Activated T-cell treated with anti-CD3 and anti-CD28 coated beads, Interleukin-2, amount 50 U/mL, for 4 hours (primary cell): ENCODE results near the gene ZNF837. TPM values are rescaled to one million over a fixed set of nuclear protein-coding genes. Genes with fewer than 3 reads are reported as not detected.

Source experiments
- ATAC-seq, 2 donors: fragments of 200-7000 bp; cut with Tn5 transposase; one replicate each; pipeline ENCODE4 v1.10.0; 2021
- DNase-seq: peaks from one replicate; pipeline ENCODE4 v3.0.0-alpha.2; 2020
- H3K27me3 Mint-ChIP-seq: one replicate; pipeline ENCODE4 v1.8.0; 2021; ENCODE audit warnings: low read depth, mixed read lengths
- H3K36me3 Mint-ChIP-seq: one replicate; pipeline ENCODE4 v1.8.0; 2022; ENCODE audit warnings: mixed read lengths; ENCODE audit not compliant: insufficient read depth
- H3K4me1 Mint-ChIP-seq: one replicate; pipeline ENCODE4 v1.8.0; 2021; ENCODE audit warnings: low read depth, mixed read lengths
- H3K4me3 Mint-ChIP-seq: one replicate; pipeline ENCODE4 v1.8.0; 2021; ENCODE audit warnings: mild to moderate bottlenecking, moderate library complexity, mixed read lengths
- H3K9me3 Mint-ChIP-seq: one replicate; pipeline ENCODE4 v1.8.0; 2021; ENCODE audit warnings: mixed read lengths
- total RNA-seq, 3 donors: library from RNA; stranded (reverse); gene quantifications; one replicate each; pipeline ENCODE4 v1.2.1, GENCODE V29; 2021

ZNF837 gene
- total RNA-seq, 3 donors from 2014 or later, result 1.2 to 2.1 (median 1.8) TPM

GRCh38 chr19:58334691-58335249 lies 46.1 kb downstream of the ZNF837 start:
- no peak overlapping the region for H3K4me3 Mint-ChIP-seq
- H3K36me3 Mint-ChIP-seq, result peaks cover 36% of the 10 kb centered on the region
- H3K9me3 Mint-ChIP-seq, result no peaks in the 10 kb centered on the region
- no peak for DNase-seq
- H3K4me1 Mint-ChIP-seq, result no peaks in the 10 kb centered on the region
- no peaks in the 10 kb centered on the region for H3K27me3 Mint-ChIP-seq
- no peak for ATAC-seq

GRCh38 chr19:58332697-58333096 lies 48.1 kb downstream of the ZNF837 start:
- DNase-seq (no peak), ATAC-seq (no peak)
- Mint-ChIP-seq H3K36me3 (peaks cover 17% of the 10 kb centered on the region), H3K9me3 (no peaks in the 10 kb centered on the region), H3K27me3 (no peaks in the 10 kb centered on the region), H3K4me1 (peaks cover 1% of the 10 kb centered on the region), H3K4me3 (no peak overlapping the region)

GRCh38 chr19:58330458-58330857 lies 50.4 kb downstream of the ZNF837 start:
- H3K4me3 Mint-ChIP-seq, result no peak overlapping the region

GRCh38 chr19:58328999-58329398 lies 51.8 kb downstream of the ZNF837 start:
- Mint-ChIP-seq H3K27me3 (no peaks in the 10 kb centered on the region), H3K36me3 (peaks cover 3% of the 10 kb centered on the region), H3K4me3 (no peak overlapping the region), H3K9me3 (no peaks in the 10 kb centered on the region), H3K4me1 (peaks cover 1% of the 10 kb centered on the region)
- ATAC-seq, result no peak
- no peak for DNase-seq

More at GRCh38 chr19:58330458-58330857, 50.4 kb downstream of the ZNF837 start:
- Mint-ChIP-seq H3K27me3 (no peaks in the 10 kb centered on the region), H3K4me1 (peaks cover 1% of the 10 kb centered on the region), H3K9me3 (no peaks in the 10 kb centered on the region), H3K36me3 (peaks cover 9% of the 10 kb centered on the region)
- ATAC-seq, result no peak
- no peak for DNase-seq

- Mint-ChIP-seq H3K9me3 (no peaks in the 10 kb centered on the region), H3K4me3 (no peak within 1 kb of the TSS), H3K4me1 (peaks cover 1% of the 10 kb centered on the region), H3K36me3 (peaks cover 4% of the 10 kb centered on the region), H3K27me3 (no peaks in the 10 kb centered on the region)
- peak; percentile 88 to 90 for ATAC-seq
- DNase-seq, result peak; percentile 81
These were observed 53.7 kb downstream of the ZNF837 start, which contains the start of gene ZSCAN22 for GRCh38 chr19:58326914-58327726. Gene ZSCAN22, plus strand, starts transcription at chr19:58326994. Its CDS starts 7,809 bp downstream, at chr19:58334803.

- ATAC-seq, result peak; percentile 9 to 35
- H3K27me3 Mint-ChIP-seq, result no peaks in the 10 kb centered on the region
- H3K4me3 Mint-ChIP-seq, result no peak overlapping the region
- H3K9me3 Mint-ChIP-seq, result no peaks in the 10 kb centered on the region
- peaks cover 6% of the 10 kb centered on the region for H3K36me3 Mint-ChIP-seq
- peaks cover 1% of the 10 kb centered on the region for H3K4me1 Mint-ChIP-seq
- no peak for DNase-seq
These were observed 54.3 kb downstream of the ZNF837 start for GRCh38 chr19:58326501-58326913.

GRCh38 chr19:58325311-58326022 lies 55.4 kb downstream of the ZNF837 start:
- H3K9me3 Mint-ChIP-seq, result no peaks in the 10 kb centered on the region
- ATAC-seq, result peak in 1 of 2 donors; percentile 8

GRCh38 chr19:58319241-58319640 lies 61.6 kb downstream of the ZNF837 start:
- Mint-ChIP-seq H3K27me3 (no peaks in the 10 kb centered on the region), H3K9me3 (no peaks in the 10 kb centered on the region), H3K4me3 (no peak overlapping the region), H3K4me1 (no peaks in the 10 kb centered on the region), H3K36me3 (peaks cover 13% of the 10 kb centered on the region)
- no peak for DNase-seq
- ATAC-seq, result no peak

More at GRCh38 chr19:58325311-58326022, 55.4 kb downstream of the ZNF837 start:
- Mint-ChIP-seq H3K4me1 (peaks cover 1% of the 10 kb centered on the region), H3K4me3 (no peak overlapping the region), H3K36me3 (peaks cover 5% of the 10 kb centered on the region), H3K27me3 (no peaks in the 10 kb centered on the region)
- DNase-seq, result no peak

GRCh38 chr19:58318297-58318696 lies 62.5 kb downstream of the ZNF837 start:
- H3K4me3 Mint-ChIP-seq, result no peak overlapping the region
- peaks cover 15% of the 10 kb centered on the region for H3K36me3 Mint-ChIP-seq
- ATAC-seq, result no peak
- DNase-seq, result no peak
- H3K9me3 Mint-ChIP-seq, result no peaks in the 10 kb centered on the region
- H3K4me1 Mint-ChIP-seq, result no peaks in the 10 kb centered on the region
- H3K27me3 Mint-ChIP-seq, result no peaks in the 10 kb centered on the region

Other genes starting within 250 kb of the ZNF837 start
- gene ZNF329, start 230.2 kb downstream of the ZNF837 start, total RNA-seq, result 1 to 10 TPM; 6.3 to 8.4 (median 7.0) TPM
- 10 to 100 TPM; 17.3 to 26.6 (median 18.4) TPM for gene ZNF274, start 198.0 kb downstream of the ZNF837 start, total RNA-seq
- 10 to 100 TPM; 41.6 to 43.8 (median 41.6) TPM for gene ZNF544, start 152.1 kb downstream of the ZNF837 start, total RNA-seq
- gene ZNF8, start 102.1 kb downstream of the ZNF837 start, total RNA-seq, result 1 to 10 TPM; 3.3 to 3.5 (median 3.4) TPM
- 100 to 1,000 TPM; 117 TPM for gene ERVK3-1, start 75.7 kb downstream of the ZNF837 start, total RNA-seq
- gene ZSCAN22, start 54.0 kb downstream of the ZNF837 start, total RNA-seq, result 1 to 10 TPM; 3.0 to 4.3 (median 3.6) TPM
- gene A1BG, start 27.5 kb downstream of the ZNF837 start, total RNA-seq, result 10 to 100 TPM in 2 of 3 donors, 1 to 10 TPM in 1; 9.0 to 12.0 (median 11.5) TPM
- under 1 TPM; 0.55 to 0.99 (median 0.98) TPM for gene ZNF497, start 18.3 kb downstream of the ZNF837 start, total RNA-seq
- gene RPS5, start 6.2 kb upstream of the ZNF837 start, total RNA-seq, result 1,000 to 10,000 TPM; 2,106 to 2,287 (median 2,120) TPM
- gene RNF225, start 14.6 kb upstream of the ZNF837 start, total RNA-seq, result 1 to 10 TPM; 2.5 to 3.2 (median 2.5) TPM
- 10 to 100 TPM; 17.8 to 20.5 (median 20.3) TPM for gene ZNF584, start 27.6 kb upstream of the ZNF837 start, total RNA-seq
- 1 to 10 TPM; 1.0 to 1.8 (median 1.8) TPM for gene ZNF132, start 59.1 kb upstream of the ZNF837 start, total RNA-seq
- 10 to 100 TPM; 10.7 to 13.3 (median 11.3) TPM for gene ZNF324B, start 70.6 kb upstream of the ZNF837 start, total RNA-seq
- 10 to 100 TPM; 16.1 to 18.0 (median 16.4) TPM for gene ZNF324, start 86.0 kb upstream of the ZNF837 start, total RNA-seq
- gene ZNF446, start 95.3 kb upstream of the ZNF837 start, total RNA-seq, result 1 to 10 TPM; 5.3 to 6.4 (median 6.0) TPM
- 10 to 100 TPM; 12.6 to 19.8 (median 19.5) TPM for gene SLC27A5, start 131.0 kb upstream of the ZNF837 start, total RNA-seq
- 10 to 100 TPM; 15.4 to 16.7 (median 16.1) TPM for gene ZBTB45, start 138.8 kb upstream of the ZNF837 start, total RNA-seq
- gene TRIM28, start 163.0 kb upstream of the ZNF837 start, total RNA-seq, result 100 to 1,000 TPM; 850 to 963 (median 920) TPM
- gene CHMP2A, start 174.1 kb upstream of the ZNF837 start, total RNA-seq, result 100 to 1,000 TPM; 117 to 128 (median 119) TPM
- 100 to 1,000 TPM; 138 to 155 (median 153) TPM for gene UBE2M, start 177.6 kb upstream of the ZNF837 start, total RNA-seq
- gene MZF1, start 192.3 kb upstream of the ZNF837 start, total RNA-seq, result 10 to 100 TPM; 12.4 to 16.9 (median 12.7) TPM